ENCODE data around the gene TPSD1.
"Not testable (repeated sequence)": the region's sequence is repeated elsewhere in the genome, so short reads cannot be mapped to it uniquely, and the experiment has no call there.

Gene TPSD1

DNA sequence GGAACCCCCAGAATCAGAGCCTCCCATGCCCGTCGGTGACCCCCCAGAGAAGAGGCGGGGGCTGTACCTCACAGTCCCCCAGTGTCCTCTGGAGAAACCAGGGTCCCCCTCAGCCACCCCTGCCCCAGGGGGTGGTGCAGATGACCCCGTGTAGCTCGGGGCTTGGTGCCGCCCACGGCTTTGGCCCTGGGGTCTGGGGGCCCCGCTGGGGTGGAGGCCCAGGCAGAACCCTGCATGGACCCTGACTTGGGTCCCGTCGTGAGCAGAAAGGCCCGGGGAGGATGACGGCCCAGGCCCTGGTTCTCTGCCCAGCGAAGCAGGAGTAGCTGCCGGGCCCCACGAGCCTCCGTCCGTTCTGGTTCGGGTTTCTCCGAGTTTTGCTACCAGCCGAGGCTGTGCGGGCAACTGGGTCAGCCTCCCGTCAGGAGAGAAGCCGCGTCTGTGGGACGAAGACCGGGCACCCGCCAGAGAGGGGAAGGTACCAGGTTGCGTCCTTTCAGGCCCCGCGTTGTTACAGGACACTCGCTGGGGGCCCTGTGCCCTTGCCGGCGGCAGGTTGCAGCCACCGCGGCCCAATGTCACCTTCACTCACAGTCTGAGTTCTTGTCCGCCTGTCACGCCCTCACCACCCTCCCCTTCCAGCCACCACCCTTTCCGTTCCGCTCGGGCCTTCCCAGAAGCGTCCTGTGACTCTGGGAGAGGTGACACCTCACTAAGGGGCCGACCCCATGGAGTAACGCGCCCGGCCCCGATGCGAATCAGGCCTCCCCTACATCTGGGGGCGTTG, 34.8 kb upstream of the TPSD1 start:
- no peak for DNase-seq (ENCODE audit: low read depth in 2 of 3, low spot score in 2 of 3)

DNA sequence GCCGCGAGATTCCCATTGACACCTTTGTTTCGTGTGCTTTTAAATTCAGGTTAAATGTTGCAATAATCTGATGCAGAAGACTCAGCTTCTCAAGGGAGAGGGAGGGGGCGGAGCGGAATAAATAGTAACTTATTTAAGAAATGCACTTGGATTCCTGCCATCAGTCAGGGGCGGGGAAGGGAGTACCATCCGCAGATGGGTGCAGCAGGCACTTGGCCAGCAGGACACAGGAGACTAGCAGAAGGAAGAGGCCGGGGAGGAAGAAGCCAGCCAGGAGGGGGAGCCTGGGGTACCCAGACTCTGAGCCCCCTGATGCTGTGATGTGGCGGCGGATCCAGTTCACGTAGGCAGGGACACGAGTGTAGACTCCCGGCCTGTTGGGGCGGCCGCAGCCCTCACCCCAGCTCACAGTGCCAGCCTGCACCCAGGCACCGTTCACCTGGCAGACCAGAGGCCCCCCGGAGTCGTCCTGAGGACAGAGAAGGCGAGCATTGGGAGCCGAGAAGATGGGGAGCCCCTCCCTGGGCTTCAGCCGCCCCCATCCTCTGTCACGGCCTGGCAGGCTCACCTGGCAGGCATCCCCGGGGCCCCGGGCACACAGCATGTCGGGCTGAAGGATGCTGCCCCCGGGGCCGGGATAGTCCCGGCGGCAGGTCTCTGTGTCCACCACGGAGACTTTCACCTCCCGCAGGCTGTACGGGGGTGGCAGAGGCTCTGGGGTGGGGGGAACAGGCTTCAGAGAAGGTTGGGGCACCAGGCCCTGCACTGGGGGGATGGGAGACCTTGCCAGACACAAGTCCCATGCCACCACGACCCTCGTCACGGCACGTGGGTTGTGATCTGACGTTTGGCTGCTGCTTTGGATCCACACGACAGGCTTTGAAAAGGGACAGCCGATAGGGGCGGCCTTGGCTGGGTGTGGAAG, 34.0 kb upstream of the TPSD1 start:
- DNase-seq (ENCODE audit: low read depth in 2 of 3, low spot score in 2 of 3): no peak

DNA sequence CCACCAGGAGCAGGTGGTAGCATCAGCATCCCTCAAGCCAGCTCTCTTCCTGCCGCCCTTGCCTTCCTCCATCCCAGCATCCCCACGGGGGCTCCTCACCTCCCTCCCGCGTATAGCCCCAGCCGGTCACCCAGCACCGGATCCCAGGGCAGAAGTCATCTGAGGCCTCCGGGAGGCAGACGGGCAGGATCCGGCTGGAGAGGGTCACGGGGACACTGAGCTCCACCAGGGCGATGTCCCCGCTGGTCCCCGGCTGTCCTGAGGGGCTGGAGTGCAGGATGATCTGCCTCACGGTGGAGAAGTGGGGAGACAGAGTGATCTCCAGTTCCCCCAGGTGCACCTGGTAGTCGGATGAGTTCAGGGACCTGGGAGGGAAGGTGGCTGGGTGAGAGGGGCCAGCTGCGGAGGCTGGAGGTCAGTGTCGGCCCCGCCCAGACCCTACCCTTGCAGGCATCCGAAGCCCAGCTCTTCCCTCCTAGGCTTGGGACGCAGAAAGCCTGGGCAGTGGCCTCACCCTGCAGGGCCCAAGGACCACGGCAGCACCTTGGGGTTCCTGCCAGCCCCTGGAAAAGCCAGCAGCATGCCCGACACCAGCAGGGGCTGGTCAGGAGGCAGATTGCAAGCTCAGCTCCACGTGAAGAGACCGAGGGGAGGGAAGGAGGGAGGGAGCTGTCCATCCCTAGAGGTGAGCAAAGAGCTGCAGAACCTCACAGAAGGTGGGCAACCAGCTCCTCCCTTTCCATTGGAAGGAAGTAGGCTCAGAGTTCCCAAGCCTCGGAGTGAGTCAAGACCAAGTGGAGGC, 33.1 kb upstream of the TPSD1 start:
- DNase-seq (ENCODE audit: low read depth in 2 of 3, low spot score in 2 of 3): no peak

DNA sequence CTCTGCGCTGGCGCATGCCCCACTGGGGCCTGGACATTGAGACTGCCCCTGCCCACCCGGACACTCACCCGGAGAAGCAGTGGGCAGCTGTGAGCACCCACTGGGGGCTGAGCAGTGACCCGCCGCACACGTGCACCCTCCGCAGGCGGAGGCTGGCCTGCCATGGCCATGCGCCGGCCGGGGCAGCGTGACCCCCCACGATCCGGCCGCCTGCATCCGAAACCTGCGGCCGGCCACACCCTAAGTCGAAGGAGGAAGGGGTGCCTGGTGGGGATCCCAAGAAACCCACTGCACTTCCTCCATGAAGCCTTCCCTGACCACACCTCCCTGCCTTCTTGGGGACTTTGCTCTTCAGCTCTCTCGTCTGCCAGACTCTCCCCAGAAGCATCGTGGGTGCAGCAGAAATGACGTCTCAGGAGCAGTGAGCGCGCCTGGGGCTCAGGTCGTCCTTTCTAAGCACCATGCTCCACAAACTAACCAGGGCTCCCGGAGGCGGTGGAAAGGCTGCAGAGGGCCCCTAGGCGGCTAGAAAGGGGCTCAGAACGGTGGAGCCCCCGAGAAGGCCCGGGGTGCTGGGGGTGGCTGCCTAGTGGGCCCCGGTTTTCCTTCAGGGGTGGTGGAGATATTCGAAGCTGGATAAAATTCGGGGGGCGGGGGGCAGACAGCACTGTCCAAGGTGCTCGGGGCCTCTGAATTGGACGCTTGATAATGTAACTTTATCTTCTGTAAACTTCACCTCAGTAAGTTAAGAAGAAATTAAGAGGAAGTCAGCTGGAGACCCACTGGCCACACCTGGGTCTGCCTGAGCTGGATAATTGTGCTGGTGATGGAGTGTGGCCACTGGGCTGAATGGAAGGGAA, 32.3 kb upstream of the TPSD1 start:
- DNase-seq (ENCODE audit: low read depth in 2 of 3, low spot score in 2 of 3): no peak

DNA sequence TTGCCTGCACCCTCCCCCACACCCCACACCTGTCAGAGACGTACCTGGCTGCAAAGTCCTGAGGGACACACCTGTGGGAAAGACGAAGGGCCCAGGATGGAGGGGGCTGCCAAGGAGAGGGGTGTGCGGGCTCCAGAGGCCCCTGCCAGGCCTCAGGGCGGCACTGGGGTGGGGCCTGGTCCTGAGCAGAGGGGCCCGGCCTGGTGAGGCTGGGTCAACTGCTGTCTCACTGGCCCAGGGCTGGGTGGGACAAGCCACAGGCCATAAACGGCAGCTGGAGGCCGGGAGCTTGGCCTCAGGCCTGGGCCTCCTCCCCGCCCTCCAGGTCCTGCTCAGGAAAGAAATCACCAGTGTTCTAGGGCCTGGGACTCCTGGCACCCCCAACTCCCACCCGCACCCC, 31.3 kb upstream of the TPSD1 start:
- no peak for DNase-seq (ENCODE audit: low read depth in 2 of 3, low spot score in 2 of 3)

DNA sequence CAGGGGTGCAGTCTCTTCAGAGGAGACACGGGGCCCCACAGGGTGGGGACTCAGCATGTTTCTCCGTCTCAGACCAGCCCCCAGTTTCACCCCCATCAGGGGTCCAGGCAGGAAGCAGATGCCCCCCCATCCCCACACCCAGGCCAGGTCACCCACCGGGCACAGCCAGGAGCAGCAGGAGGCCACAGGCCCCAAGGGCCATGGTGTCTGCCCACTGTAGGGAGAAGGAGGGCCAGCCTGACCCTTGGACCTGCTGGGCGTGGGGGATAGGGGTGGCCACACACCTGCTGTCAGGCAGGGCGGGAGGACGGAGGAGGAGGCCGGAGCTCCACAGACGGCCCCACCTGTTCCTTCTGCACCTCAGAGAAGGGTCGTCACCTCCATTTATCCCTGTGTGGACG, 30.8 kb upstream of the TPSD1 start, which contains the start of gene TPSG1:
Gene TPSG1, minus strand, starts transcription at position 218 of the 401 bp plus-strand sequence. Its CDS starts 16 bp downstream, at position 202.
- DNase-seq (ENCODE audit: low read depth in 2 of 3, low spot score in 2 of 3): no peak

DNA sequence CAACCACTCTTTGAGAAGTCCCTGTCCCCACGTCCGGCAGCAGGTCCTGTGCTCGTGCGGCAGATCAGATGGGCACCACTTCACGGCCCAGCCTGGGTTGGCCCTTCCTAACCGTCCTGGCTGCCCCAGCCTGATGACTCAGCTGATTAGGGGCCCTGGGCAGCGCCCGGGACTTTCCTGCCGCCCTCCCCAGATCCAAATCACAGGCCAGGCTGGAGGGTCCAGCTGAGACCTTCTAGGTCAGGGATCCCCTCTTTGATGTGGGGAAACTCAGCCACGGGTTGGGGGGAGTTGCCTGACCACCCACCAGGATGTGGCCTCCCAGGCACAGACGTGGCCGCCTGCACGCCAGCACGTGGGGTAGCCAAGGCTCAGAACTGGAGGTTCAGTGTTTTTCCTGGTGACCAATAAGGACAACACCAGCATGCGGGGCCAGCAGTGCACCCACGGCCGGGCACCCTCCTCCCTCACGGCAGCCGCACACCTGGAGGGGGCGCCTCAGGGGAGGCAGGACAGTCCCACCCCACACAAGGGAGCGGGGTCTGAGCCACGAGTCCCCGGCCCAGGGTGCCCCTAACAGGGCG, 30.0 kb upstream of the TPSD1 start:
- not testable (repeated sequence) for DNase-seq (ENCODE audit: low read depth in 2 of 3, low spot score in 2 of 3)

DNA sequence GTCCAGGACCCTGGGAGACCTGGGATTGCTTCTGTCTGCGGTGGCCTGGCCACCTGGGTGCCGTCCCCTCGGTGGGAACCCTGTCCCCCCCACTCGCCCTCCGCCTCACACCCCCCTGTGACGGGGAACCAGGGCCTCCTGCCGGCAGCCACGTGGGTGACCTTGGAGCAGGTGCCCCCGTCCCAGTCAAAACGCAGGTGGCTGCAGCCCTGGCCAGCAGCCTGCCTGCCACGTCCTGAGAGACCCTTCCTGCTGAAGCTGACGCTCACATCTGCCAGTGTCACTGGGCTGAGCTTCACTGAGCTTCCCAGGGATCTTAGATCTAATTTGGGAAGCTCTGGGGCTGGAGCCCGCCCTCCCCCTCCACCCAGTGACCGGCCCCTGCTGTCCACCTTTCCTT, 29.2 kb upstream of the TPSD1 start:
- not testable (repeated sequence) for DNase-seq (ENCODE audit: low read depth in 2 of 3, low spot score in 2 of 3)

DNA sequence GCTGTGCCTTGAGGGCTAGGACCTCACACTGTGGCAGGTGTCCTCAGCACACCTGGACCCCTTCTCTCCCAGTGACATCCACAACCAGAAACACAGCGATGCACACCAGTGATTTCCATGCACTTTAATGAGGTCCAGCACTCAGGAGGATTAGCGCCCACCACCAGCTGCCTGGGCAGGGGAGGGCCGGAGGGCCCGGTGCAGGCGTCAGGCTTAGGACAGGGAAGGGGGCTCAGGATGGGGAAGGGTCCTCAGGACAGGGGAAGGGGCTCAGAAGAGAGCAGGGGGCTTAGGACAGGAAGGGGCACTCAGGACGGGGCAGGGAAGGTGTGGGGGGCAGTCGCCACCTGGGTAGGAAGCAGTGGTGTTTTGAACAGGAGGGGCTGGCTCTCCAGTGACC, 27.6 kb upstream of the TPSD1 start:
- DNase-seq (ENCODE audit: low read depth in 2 of 3, low spot score in 2 of 3): not testable (repeated sequence)

DNA sequence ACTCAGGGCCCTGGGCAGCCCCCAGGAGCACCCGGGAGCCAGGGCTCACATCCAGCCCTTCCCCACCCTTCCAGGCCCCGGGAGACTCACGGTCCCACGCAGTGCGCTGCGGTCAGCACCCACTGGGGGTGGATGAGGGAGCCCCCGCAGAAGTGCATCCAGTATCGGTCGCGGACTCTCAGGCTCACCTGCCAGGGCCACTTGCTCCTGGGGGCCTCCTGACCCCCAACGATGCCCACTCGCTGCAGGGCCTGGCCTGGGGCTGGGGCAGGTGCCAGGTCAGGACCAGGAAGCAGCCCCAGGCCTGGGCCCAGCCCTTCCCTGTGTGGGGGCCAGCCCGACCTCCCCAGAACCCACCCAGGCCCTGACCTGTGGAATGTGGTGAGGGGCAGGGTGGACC, 26.4 kb upstream of the TPSD1 start:
- not testable (repeated sequence) for DNase-seq (ENCODE audit: low read depth in 2 of 3, low spot score in 2 of 3)

DNA sequence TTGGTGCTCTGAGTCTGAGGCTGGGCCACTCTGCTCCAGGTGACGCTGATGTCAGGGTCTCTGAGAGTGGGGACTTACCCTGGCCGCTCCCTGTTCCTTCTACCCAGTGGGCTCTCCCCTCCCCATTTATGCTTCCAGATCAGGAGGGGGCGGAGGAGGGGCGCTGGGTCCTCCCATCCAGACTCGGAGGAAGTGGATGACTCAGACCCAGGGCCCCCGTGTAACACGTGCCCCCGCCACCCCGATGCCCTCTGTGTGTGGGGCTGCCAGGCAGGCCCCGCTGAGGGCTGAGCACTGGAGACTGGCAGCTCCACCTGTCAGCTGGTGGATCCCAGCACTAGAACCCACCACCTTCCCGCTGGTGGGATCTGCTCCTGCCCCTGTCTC, 25.8 kb upstream of the TPSD1 start, which contains the start of gene TPSB2:
Gene TPSB2, minus strand, starts transcription at position 101 of the 387 bp plus-strand sequence. CDS start 233 bp downstream, outside the sequence.
- not testable (repeated sequence) for DNase-seq (ENCODE audit: low read depth in 2 of 3, low spot score in 2 of 3)

DNA sequence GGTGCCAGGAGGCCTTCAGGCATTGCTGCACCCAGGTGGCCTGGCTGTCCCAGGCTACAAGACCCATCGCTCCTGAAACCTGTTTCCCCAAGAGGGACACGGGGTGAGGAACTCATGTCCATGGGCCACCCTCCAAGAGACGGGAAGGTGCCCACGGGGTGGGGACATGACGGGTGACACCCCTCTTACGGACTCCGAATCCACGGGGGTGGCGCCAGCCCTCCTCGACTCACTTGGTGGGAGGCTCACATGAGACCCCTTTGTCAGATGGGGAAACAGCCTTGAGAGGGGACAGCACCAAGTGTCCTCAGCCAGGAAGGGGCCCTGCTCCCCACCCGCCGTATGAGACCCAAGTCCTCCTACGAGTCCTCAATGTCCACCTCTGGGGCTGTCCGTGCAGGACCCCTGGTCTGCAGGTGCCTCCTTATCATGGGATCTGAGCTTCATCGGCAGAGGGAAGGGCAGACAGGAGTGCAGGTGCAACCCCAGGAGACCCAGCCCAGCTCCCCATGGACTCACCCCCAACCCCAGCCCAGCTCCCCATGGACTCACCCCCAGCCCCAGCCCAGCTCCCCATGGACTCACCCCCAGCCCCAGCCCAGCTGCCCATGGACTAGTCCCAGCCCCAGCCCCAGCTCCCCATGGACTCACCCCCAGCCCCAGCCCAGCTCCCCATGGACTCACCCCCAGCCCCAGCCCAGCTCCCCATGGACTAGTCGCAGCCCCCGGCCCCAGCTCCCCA, 25.2 kb upstream of the TPSD1 start:
- not testable (repeated sequence) for DNase-seq (ENCODE audit: low read depth in 2 of 3, low spot score in 2 of 3)

DNA sequence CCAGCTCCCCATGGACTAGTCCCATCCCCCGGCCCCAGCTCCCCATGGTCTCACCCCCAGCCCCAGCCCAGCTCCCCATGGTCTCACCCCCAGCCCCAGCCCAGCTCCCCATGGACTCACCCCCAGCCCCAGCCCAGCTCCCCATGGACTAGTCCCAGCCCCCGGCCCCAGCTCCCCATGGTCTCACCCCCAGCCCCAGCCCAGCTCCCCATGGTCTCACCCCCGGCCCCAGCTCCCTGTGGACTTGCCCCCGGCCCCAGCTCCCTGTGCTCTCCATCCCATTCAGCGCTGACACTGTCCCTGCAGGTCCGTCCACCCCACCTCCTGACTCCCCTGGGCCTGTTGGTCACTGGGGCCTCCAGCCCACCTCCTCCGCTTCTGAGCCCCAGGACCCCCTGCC, 24.6 kb upstream of the TPSD1 start:
- DNase-seq (ENCODE audit: low read depth in 2 of 3, low spot score in 2 of 3): not testable (repeated sequence)

DNA sequence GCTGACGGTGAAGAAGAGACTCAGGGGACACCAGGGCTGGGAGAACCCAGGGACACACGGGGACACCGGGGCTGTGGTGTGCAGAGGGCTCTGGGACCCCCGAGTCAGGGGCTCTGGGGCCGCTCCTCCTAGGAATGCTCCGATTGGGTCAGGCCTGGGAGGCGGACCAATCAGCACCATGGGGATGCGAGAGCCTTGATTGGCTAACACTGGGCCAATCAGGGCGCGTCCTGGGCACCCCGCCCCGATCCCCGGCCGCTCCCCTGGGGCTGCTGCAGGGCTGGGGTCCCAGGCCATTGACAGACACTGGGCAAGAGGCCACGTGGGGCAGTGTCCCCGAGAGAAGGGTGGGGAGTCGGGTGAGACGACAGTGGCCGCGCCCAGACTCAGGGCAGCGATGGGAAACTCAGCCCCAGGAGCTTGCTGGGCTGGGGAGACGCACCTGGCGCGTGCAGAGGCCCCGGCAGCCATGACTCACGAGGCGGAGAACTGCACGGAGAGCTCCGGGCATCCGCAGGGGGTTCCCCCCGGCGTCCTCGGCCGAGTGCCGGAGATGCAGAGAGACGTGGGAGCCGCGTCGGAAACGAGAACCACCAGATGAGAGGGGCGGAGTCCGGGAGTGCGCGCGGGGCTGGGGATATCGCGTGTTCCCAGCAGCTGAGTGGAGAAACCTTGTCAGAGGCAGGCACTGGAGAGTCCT, 23.7 kb upstream of the TPSD1 start:
- not testable (repeated sequence) for DNase-seq (ENCODE audit: low read depth in 2 of 3, low spot score in 2 of 3)

DNA sequence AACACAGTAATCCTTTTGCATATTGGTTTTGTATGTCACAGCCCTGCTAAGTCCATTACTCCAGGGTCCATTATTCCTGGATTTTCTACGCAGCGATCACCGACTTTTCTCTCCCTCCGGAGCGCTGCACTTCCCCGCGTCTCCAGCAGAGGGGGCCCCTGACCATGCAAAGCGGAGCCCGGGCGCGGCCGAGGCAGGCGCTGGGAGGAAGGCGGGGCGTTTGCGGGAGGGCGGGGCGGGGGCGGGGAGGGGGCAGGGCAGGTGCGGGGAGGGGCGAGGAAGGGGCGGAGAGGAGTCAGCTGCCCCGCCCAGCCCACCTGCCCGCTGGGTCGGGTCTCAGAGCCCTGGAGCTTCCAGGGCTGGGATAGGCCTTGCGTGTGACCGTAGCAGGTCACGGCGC, 19.2 kb upstream of the TPSD1 start:
- DNase-seq (ENCODE audit: low read depth in 2 of 3, low spot score in 2 of 3): not testable (repeated sequence)

DNA sequence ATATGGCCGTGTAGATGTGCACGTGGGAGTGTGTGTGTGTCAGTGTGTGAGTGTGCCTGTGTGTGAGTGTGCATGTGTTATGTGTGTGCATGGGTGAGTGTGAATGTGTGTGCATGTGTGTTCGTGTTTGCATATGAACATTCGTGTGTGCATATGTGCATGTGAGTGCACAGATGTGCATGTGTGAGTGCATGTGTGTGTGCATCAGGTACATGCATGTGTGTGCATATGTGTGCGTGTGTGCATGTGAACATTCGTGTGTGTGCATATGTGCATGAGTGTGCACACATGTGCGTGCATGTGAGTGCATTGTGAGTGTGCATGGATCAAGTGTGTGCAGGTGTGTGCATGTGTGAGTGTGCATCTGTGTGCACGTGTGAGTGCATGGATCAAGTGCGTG, 17.9 kb upstream of the TPSD1 start:
- DNase-seq (ENCODE audit: low read depth in 2 of 3, low spot score in 2 of 3): no peak

DNA sequence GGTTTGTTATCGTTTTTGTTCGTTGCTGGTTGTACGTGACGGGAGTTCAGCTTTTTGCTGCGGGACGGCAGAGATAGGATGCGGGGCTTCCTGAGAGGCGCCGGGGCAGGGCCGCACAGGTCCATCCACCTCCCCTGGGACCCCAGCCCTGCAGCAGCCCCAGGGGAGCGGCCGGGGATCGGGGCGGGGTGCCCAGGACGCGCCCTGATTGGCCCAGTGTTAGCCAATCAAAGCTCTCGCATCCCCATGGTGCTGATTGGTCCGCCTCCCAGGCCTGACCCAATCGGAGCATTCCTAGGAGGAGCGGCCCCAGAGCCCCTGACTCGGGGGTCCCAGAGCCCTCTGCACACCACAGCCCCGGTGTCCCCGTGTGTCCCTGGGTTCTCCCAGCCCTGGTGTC, 17.0 kb upstream of the TPSD1 start:
- DNase-seq (ENCODE audit: low read depth in 2 of 3, low spot score in 2 of 3): not testable (repeated sequence)

DNA sequence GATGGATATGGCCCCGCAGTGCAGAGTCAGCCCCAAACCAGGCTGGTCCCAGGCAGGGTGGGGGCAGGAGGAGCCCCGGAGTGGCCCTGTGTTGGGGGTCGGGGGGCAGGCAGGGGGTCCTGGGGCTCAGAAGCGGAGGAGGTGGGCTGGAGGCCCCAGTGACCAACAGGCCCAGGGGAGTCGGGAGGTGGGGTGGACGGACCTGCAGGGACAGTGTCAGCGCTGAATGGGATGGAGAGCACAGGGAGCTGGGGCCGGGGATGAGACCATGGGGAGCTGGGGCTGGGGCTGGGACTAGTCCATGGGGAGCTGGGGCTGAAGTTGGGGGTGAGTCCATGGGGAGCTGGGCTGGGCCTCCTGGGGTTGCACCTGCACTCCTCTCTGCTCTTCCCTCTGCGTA, 16.3 kb upstream of the TPSD1 start:
- DNase-seq (ENCODE audit: low read depth in 2 of 3, low spot score in 2 of 3): not testable (repeated sequence)

All from activated CD8-positive, alpha-beta memory T cell treated with anti-CD3 and anti-CD28 coated beads for 48 hours (primary cell).